ENCODE measurements around the gene CCSER1.

CCSER1 gene

DNA sequence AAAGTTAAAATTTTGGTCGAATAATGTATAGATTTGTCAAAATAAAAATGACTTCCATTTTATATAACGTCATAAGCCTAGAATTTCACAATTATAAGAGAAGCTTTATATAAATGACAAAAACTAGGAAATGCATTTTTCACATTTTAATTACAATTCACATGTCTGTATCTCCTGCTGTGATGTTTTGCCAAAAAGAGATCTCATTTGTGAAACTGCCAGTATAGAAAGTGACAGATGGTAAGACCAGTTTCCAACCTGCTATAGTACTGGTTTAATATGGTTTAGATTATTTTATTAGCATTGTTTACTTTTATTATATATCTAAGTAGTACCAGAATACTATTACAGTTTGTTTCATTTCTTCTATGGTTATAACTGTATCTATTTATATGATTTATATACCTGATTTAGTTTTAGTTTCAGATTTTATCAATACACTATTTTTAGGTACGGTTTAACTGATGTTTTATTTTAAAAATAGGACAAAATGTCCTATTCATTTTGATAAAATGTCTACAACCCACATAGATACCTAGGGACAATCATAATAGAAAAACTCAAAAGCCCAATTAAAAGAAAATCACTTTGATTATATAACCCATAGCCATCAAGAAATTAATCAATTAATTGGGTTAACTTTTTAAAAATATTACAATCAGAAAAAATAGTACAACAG lies 5.4 kb upstream of the CCSER1 start:
- TF ChIP-seq, protein P1, sequence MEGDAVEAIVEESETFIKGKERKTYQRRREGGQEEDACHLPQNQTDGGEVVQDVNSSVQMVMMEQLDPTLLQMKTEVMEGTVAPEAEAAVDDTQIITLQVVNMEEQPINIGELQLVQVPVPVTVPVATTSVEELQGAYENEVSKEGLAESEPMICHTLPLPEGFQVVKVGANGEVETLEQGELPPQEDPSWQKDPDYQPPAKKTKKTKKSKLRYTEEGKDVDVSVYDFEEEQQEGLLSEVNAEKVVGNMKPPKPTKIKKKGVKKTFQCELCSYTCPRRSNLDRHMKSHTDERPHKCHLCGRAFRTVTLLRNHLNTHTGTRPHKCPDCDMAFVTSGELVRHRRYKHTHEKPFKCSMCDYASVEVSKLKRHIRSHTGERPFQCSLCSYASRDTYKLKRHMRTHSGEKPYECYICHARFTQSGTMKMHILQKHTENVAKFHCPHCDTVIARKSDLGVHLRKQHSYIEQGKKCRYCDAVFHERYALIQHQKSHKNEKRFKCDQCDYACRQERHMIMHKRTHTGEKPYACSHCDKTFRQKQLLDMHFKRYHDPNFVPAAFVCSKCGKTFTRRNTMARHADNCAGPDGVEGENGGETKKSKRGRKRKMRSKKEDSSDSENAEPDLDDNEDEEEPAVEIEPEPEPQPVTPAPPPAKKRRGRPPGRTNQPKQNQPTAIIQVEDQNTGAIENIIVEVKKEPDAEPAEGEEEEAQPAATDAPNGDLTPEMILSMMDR (IDR thresholded peaks at IDR 0.05; ENCODE audit: low read depth, low read length, poor library complexity, severe bottlenecking), result no peak
- TF ChIP-seq EZH2phosphoT487 (IDR thresholded peaks at IDR 0.05; ENCODE audit: borderline replicate concordance, low read length), result no peak
- H3K27me3 ChIP-seq (ENCODE audit: control insufficient read depth, low read length), result no peaks in the 10 kb centered on the region
- H3F3A ChIP-seq (ENCODE audit: control insufficient read depth, insufficient read depth), result no peaks in the 10 kb centered on the region
- H3K36me3 ChIP-seq (ENCODE audit: control insufficient read depth, low read length), result no peaks in the 10 kb centered on the region
- H3K4me3 ChIP-seq (ENCODE audit: low read length), result no peak overlapping the region
- no peak overlapping the region for H3K27ac ChIP-seq (ENCODE audit: low read depth, low read length)
- no peaks in the 10 kb centered on the region for H3K79me2 ChIP-seq (ENCODE audit: control insufficient read depth, low read length)
- no peaks in the 10 kb centered on the region for H3K4me1 ChIP-seq (ENCODE audit: control insufficient read depth, low read length)
- H3K9me2 ChIP-seq (replicated peaks; ENCODE audit: control insufficient read depth, low read length), result no peaks in the 10 kb centered on the region
- H3K4me2 ChIP-seq (ENCODE audit: low read length), result no peak overlapping the region
- H3K9me3 ChIP-seq (ENCODE audit: control insufficient read depth, insufficient read depth, low read length), result no peaks in the 10 kb centered on the region; the same call in 1 of the 2 replicates
- no peaks in the 10 kb centered on the region for H4K20me1 ChIP-seq (ENCODE audit: control insufficient read depth, insufficient read depth, low read depth, low read length)

DNA sequence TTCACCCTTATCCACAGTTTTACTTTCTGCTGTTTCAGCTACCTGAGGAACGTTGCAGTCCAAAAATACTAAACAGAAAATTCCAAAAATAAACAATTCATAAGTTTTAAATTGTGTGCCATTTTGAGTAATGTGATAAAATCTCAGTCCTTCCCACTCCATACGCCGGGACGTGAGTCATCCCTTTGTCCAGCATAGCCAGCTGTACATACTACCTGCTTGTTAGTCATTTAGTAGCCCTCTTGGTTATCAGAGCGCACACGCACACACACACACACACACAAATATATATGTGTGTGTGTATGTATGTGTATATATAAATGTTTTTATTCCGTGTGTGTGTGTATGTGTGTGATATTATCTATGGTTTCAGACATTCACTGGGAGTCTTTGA lies 4.8 kb upstream of the CCSER1 start:
- no peak overlapping the region for H3K4me2 ChIP-seq (ENCODE audit: low read length)
- H3F3A ChIP-seq (ENCODE audit: control insufficient read depth, insufficient read depth), result no peaks in the 10 kb centered on the region

DNA sequence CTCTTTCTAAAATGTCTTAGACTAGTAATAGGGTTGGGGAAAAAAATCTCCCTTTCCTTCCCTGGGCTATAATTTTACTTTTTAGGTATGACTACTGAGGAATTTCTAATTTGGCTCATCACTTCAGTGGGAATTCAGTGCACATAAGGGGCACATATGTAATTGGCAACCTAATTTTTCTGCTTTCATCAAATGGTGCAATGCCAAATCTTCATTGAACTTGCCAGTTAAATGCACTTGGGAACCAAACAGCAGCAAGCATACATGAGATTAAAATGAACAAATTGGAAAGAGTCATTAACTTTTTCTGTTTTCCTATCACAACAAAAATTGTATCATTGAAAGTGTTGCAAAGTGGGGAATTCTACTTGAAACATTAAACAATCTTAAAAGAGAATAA lies 2.9 kb upstream of the CCSER1 start:
- Histone ChIP-seq H3F3A (ENCODE audit: control insufficient read depth, insufficient read depth) (no peaks in the 10 kb centered on the region), H4K20me1 (ENCODE audit: control insufficient read depth, insufficient read depth, low read depth, low read length) (no peaks in the 10 kb centered on the region), H3K79me2 (ENCODE audit: control insufficient read depth, low read length) (no peaks in the 10 kb centered on the region), H3K27ac (ENCODE audit: low read depth, low read length) (no peak overlapping the region), H3K4me3 (ENCODE audit: low read length) (no peak overlapping the region), H3K9me2 (replicated peaks; ENCODE audit: control insufficient read depth, low read length) (no peaks in the 10 kb centered on the region), H3K4me1 (ENCODE audit: control insufficient read depth, low read length) (no peaks in the 10 kb centered on the region), H3K27me3 (ENCODE audit: control insufficient read depth, low read length) (no peaks in the 10 kb centered on the region), H3K9me3 (ENCODE audit: control insufficient read depth, insufficient read depth, low read length) (no peaks in the 10 kb centered on the region; the same call in 1 of the 2 replicates), H3K4me2 (ENCODE audit: low read length) (no peak overlapping the region), H3K36me3 (ENCODE audit: control insufficient read depth, low read length) (no peaks in the 10 kb centered on the region)
- no peak for TF ChIP-seq EZH2phosphoT487 (IDR thresholded peaks at IDR 0.05; ENCODE audit: borderline replicate concordance, low read length)
- TF ChIP-seq, protein P1 (IDR thresholded peaks at IDR 0.05; ENCODE audit: low read depth, low read length, poor library complexity, severe bottlenecking), result no peak

More for the DNA sequence above, 4.8 kb upstream of the CCSER1 start:
- H4K20me1 ChIP-seq (ENCODE audit: control insufficient read depth, insufficient read depth, low read depth, low read length), result no peaks in the 10 kb centered on the region
- H3K27me3 ChIP-seq (ENCODE audit: control insufficient read depth, low read length), result no peaks in the 10 kb centered on the region
- H3K9me3 ChIP-seq (ENCODE audit: control insufficient read depth, insufficient read depth, low read length), result no peaks in the 10 kb centered on the region; the same call in 1 of the 2 replicates
- no peaks in the 10 kb centered on the region for H3K79me2 ChIP-seq (ENCODE audit: control insufficient read depth, low read length)
- H3K36me3 ChIP-seq (ENCODE audit: control insufficient read depth, low read length), result no peaks in the 10 kb centered on the region
- no peaks in the 10 kb centered on the region for H3K9me2 ChIP-seq (replicated peaks; ENCODE audit: control insufficient read depth, low read length)
- TF ChIP-seq, protein P1 (IDR thresholded peaks at IDR 0.05; ENCODE audit: low read depth, low read length, poor library complexity, severe bottlenecking), result no peak
- TF ChIP-seq EZH2phosphoT487 (IDR thresholded peaks at IDR 0.05; ENCODE audit: borderline replicate concordance, low read length), result no peak
- no peak overlapping the region for H3K27ac ChIP-seq (ENCODE audit: low read depth, low read length)
- H3K4me1 ChIP-seq (ENCODE audit: control insufficient read depth, low read length), result no peaks in the 10 kb centered on the region
- H3K4me3 ChIP-seq (ENCODE audit: low read length), result no peak overlapping the region
